Measurements from ENCODE around the gene TADA3.
"Not testable (repeated sequence)": the region's sequence is repeated elsewhere in the genome, so short reads cannot be mapped to it uniquely, and the experiment has no call there.

TADA3 gene

DNA sequence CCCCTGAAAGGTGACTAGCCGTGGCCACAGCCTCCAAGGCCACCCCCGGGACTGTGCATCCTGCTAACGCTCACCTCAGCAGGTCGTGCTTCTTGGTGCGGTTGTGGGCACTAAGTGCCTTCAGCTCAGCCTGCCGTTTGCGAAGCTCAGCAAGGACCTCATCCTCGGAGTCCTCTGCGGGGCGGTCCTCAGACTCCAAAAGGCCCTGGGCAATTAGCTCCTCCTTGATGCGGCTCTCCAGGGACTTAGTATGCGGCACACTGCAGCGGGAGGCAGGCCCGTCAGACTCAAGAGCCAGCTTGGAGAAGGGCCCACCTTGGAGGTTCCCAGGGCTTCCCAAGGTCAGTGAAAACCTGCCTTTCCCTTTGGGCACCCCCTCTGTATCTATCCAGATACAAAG lies 8.3 kb downstream of the TADA3 start:
- no peak for DNase-seq
- TF ChIP-seq POLR2A (IDR thresholded peaks at IDR 0.05; ENCODE audit: low read length) (no peak), GATA1 (IDR thresholded peaks at IDR 0.05; ENCODE audit: low read depth, low read length) (no peak)

DNA sequence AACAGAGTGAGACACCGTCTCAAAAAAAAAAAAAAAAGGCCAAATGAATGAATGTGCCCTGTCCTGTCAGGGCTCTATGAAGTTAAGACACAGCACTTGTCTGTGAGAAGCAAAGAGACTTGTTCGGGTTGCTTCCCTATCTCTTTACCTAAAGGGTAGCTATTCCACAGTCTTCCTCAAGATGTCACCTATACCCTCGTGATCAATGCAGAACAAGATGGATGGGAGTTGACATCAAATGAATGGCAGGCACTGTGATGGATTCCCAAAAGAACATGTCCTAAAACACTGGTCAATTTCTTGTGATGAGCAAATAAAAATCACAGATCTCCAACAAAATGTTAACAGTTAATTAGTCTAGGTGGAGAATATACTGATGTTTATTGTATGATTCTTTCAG lies 9.5 kb downstream of the TADA3 start:
- peak; percentile 55 to 61 for DNase-seq
- no peak for TF ChIP-seq POLR2A (IDR thresholded peaks at IDR 0.05; ENCODE audit: low read length)
- no peak for TF ChIP-seq GATA1 (IDR thresholded peaks at IDR 0.05; ENCODE audit: low read depth, low read length)

DNA sequence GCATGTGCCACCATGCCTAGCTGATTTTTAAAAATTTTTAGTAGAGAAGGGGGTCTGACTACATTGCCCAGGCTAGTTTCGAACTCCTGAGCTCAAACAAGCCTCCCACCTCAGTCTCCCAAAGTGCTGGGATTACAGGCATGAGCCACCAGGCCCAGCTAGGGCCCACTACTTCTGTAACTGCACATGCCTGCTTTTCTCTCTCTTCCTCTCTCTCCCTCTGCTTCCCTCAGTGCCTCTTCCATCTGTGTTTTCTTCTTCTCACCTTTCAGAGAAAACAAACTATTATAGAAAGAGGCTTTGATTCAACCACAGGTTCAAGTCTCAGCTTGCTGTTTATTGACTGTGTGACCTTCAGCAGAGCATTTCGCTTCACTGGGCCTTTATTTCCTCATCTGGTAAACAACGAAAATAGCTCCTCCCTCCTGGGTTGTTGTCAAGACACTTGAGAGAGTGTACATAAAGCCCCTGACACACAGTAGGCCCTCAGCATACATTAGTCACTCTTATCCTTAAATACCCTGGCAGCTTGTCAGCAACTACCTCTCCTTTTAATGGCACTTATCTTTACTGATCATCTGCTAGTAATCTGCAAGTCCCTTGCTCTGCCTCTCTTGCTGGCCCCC lies 10.2 kb downstream of the TADA3 start:
- no peak for TF ChIP-seq GATA1 (IDR thresholded peaks at IDR 0.05; ENCODE audit: low read depth, low read length)
- no peak for TF ChIP-seq POLR2A (IDR thresholded peaks at IDR 0.05; ENCODE audit: low read length)

DNA sequence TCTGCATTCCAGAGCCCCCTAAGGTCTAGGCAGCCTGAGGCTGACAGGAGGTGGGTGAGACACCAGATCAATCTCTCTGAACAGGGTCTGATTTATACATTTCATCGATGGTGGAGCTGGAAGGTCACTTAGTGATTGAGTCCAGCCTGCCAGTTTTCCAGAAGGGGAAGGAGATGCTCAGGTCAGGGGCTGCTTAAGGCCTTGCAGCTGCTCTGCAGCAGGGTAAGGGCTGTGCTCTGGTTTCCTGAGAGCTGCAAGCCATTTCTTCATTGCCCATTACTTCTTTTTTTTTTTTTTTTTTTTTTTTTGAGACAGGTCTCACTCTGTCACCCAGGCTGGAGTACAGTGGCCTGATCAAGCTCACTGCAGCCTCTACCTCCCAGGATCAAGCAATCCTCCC lies 10.7 kb downstream of the TADA3 start:
- DNase-seq = no peak
- TF ChIP-seq POLR2A (IDR thresholded peaks at IDR 0.05; ENCODE audit: low read length) (no peak), GATA1 (IDR thresholded peaks at IDR 0.05; ENCODE audit: low read depth, low read length) (no peak)

More for the DNA sequence above, 10.2 kb downstream of the TADA3 start:
- peak; percentile 77 to 93 for DNase-seq

DNA sequence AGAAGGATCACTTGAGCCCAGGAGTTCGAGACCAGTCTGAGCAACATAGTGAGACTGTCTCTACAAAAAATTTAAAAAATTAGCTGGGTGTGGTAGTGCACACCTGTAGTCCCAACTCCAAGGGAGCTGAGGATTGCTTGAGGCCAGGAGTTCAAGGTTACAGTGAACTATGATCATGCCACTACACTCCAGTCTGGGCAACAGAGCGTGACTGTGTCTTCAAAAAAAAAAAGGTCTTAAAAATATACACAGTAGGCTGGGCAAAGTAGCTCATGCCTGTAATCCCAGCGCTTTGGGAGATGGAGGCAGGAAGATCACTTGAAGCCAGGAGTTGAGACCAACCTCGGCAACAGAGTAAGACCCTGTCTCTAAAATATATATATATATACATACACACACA lies 11.4 kb downstream of the TADA3 start:
- TF ChIP-seq GATA1 (IDR thresholded peaks at IDR 0.05; ENCODE audit: low read depth, low read length) (no peak), POLR2A (IDR thresholded peaks at IDR 0.05; ENCODE audit: low read length) (no peak)
- no peak for DNase-seq

DNA sequence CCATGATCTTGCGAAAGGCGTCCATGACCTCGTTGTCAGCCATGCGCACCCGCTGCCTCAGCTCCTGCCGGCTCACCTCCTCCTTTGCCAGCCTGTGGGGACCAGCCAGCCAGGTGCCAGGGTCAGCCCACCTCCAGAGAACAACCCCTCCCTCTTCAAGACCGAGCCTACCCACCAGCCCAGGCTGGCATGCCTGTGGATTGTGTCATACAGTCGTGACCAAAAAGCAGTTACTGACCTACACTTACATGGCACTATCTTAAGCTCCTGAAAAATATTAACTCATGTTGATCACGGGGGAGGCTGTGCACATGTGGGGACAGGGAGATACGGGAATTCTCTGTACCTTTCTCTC lies 11.8 kb downstream of the TADA3 start:
- TF ChIP-seq GATA1 (IDR thresholded peaks at IDR 0.05; ENCODE audit: low read depth, low read length) (no peak), POLR2A (IDR thresholded peaks at IDR 0.05; ENCODE audit: low read length) (peak; percentile 22)
- peak in 1 of 2 experiments; percentile 39 for DNase-seq

DNA sequence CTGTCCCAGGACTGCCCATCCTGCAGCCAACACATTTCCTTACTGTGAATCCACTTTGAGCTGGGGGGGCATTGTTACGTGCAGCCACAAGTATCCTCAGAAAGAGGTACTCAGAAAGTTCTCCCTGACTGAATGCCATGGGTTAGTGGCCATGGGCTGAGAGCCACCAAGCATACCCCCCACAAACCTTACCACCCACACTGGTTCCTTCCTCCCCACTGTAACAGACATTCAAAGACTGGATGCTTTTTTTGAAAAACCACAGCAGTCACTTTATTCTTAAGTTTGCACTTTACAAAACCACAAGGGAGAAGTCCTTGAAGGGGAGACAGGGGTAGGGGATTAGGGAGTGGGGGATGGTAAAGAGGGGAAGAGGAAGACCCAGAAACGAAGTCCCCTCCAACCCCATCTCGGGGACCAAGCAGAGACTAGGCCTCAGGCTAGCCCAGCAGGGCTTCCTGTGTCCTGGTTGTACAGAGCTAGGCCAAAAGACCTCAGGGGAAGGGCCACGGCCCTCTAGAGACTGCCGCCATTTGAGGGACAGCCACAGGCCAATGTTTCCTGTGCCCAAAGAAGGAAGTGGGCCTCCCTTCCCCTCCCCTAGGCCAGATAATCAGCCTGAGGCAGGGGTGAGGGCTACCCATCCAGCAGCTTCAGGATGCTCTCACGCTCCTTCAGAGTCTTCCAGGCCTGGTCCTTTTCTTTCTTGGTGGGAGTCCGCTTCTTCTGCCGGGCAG lies 12.4 kb downstream of the TADA3 start:
- DNase-seq = peak; percentile 25 to 39
- TF ChIP-seq GATA1 (IDR thresholded peaks at IDR 0.05; ENCODE audit: low read depth, low read length) = no peak
- TF ChIP-seq POLR2A (IDR thresholded peaks at IDR 0.05; ENCODE audit: low read length) = no peak

DNA sequence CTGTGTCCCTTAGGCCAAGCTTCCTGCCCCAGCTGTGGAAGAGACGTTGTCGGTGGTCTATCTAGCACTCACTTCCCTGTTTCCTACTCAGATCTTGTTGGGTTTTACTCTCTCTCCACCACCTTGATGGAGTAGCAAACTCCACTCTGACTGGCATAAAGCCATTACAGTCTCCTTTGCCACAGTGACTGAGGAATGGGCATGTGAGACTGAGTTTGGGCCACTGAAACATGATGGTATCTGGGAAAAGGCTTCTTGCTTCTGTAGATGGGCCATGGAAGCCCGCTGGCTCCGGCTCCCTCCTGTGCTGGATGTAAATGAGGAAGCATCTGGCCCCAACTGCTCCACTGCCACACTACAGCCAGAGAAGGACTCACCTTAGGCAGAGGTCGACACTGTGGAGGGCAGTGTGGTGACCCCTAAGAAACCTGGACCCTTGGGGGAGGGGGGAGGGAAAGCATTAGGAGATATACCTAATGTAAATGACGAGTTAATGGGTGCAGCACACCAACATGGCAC lies 13.1 kb downstream of the TADA3 start:
- TF ChIP-seq POLR2A (IDR thresholded peaks at IDR 0.05; ENCODE audit: low read length) (no peak), GATA1 (IDR thresholded peaks at IDR 0.05; ENCODE audit: low read depth, low read length) (no peak)
- DNase-seq = no peak

DNA sequence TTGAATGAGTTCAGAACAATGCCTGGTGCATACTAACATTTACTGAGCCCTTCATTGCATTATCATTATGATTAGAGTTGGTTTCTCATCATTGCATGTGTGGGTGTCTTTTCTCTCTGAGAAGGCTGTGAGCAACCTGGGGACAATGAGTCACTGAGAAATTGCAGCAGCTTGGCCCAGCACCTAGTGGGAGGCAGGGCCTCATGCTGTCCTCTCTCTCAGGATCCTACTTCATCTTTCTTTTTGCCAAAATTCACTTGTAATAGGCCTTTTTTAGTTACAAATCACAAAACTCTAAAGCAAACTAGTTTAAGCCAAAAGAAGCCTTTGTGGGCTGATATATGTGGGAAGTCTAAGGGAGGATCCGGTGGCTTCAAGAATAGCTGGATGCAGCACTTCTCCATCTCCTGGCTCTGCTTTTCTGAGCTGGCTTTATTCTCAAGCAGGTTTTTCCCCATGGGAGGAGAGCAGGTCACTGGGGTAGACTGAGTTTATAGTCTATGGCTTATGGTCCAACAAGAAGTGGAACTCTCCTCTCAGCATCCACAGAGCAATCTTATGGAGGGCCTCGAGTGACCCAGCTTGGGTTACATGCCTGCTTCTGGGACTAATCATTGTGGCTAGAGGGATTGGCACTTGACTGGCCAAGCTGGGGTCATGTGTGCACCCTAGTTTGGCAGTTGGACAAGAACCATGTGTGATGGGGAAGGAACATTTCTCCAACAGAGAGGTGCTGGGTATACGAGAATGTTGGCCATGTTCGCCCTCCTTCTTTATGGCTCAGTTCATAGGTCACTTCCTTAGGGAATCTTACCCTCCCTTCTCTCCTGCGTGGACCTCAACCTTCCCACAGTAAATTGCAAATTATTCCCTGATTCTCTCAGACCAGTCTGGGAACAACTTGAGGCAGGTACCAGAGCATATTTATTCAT lies 13.9 kb downstream of the TADA3 start:
- TF ChIP-seq GATA1 (IDR thresholded peaks at IDR 0.05; ENCODE audit: low read depth, low read length) (no peak), POLR2A (IDR thresholded peaks at IDR 0.05; ENCODE audit: low read length) (no peak)
- DNase-seq = peak; percentile 31 to 64

DNA sequence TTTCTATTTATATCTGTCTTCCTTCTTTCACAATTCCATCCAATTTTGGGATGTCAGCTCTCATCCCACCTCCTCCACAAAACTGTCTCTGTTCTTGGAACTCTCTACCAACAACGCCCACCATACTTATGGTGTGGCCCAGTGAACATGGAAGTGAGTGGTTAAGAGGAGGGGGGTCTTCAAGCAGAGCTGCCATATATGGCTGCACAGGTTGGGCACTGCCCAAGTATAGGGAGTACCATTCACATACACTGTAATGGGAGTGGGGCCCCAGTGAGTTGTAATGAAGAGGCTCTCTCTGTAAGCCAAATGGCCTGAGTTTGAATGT lies 14.6 kb downstream of the TADA3 start:
- TF ChIP-seq POLR2A (IDR thresholded peaks at IDR 0.05; ENCODE audit: low read length) (no peak), GATA1 (IDR thresholded peaks at IDR 0.05; ENCODE audit: low read depth, low read length) (no peak)
- no peak for DNase-seq

DNA sequence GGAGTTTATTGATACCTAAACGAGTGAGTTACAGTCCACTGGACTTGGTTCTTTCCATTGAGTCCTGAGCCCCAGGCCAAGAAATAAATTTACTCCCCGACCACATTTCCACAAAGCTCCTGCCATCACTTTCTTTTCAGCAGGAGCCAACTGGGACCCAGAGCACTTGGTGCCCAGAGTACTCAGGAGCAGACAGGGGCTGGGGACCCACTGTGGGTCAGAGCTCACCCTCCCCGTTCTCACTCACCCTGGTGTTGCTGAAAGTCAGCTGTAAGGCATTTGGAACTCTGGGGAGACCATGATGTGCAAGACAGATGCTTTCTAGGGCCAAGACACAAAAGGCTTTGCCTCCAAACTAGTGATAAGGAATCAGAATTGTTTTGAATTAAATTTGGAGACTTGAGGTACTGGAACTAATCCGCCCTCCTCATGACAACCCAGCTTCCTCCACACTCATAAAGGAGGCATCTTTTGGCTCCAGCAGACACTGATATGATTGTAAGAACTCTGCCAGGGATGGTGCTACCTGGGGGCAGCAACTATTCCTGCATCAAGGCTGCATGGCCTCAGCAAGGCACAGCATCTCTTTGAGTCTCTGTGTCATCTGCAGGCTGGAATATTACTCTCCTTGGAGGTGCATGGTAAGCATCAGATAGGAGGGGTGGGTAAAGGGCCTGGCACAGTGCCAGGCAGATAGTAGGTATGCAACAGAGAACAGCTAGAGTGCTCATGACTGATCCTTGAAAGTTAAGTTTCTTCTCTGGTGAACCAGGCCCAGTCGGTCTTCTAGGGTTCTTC lies 15.2 kb downstream of the TADA3 start:
- peak; percentile 64 to 72 for DNase-seq

DNA sequence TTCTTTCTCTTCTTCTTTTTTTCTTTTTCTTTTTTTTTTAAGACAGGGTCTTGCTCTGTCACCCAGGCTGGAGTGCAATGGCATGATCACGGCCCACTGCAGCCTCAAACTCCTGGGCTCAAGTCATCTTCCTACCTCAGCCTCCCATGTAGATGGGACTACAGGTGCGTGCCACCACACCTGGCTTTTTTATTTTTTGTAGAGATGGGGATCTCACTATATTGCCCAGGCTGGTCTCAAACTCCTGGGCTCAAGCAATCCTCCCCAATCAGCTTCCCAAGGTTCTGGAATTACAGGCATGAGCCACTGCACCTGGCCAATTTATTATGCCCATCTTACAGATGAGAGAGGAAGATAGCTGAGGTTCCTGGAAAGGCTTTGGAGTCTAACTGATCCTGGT lies 21.3 kb downstream of the TADA3 start:
- DNase-seq = not testable (repeated sequence)

More for the DNA sequence above, 15.2 kb downstream of the TADA3 start:
- TF ChIP-seq POLR2A (IDR thresholded peaks at IDR 0.05; ENCODE audit: low read length) (no peak), GATA1 (IDR thresholded peaks at IDR 0.05; ENCODE audit: low read depth, low read length) (no peak)

DNA sequence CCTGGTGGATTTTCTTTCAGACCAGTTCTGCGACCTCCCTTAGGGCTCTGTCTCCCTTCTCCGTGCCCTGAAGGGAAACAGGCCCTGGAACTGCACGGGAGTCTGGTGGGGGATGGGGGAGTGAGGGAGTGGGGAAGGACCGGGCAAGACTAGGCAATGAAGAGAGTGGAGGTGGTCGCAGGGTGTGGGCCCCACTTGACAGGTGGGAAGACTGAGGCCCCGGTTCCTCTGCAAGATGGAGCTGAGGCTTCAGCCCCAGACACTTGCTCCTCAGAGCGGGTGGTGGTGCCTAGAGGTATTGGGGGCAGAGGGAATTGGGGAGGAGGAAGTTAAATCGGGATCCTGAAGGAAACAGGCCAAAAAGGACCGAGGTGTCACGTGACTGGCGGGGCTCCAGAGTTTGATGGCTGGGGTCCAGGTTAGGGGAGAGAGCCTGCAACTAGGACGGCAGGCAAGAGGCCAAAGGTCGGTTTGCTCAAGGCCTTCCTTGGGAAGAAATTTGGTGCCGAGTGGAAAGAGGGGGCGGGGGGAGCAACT lies 21.9 kb downstream of the TADA3 start:
- no peak for TF ChIP-seq POLR2A (IDR thresholded peaks at IDR 0.05; ENCODE audit: low read length)
- no peak for TF ChIP-seq GATA1 (IDR thresholded peaks at IDR 0.05; ENCODE audit: low read depth, low read length)
- DNase-seq = peak; percentile 35 to 36
